ENCODE data around the gene NXPH1. TPM values are rescaled to one million over a fixed set of nuclear protein-coding genes. Genes with fewer than 3 reads are reported as not detected.

Gene NXPH1
- polyA plus RNA-seq, 1 donor from 2014 or later: not detected

GRCh38 chr7:8443576-8444467, 10.4 kb downstream of the NXPH1 start:
- Mint-ChIP-seq H3K36me3 (no peaks in the 10 kb centered on the region), H3K9me3 (peaks cover 2 to 3% (median 3%) of the 10 kb centered on the region in 3 donors), H3K4me3 (peak overlapping the region in 2 of 4 donors; percentile 19 to 83), H3K4me1 (peaks cover 4 to 7% (median 5%) of the 10 kb centered on the region in 3 donors), H3K27me3 (peaks cover 51% of the 10 kb centered on the region), H3K27ac (peak overlapping the region in 2 of 3 donors; percentile 53 to 83)

GRCh38 chr7:8444468-8444769, 11.0 kb downstream of the NXPH1 start:
- H3K27ac Mint-ChIP-seq: no peak overlapping the region
- peaks cover 2 to 3% (median 3%) of the 10 kb centered on the region in 3 donors for H3K9me3 Mint-ChIP-seq
- H3K27me3 Mint-ChIP-seq: peaks cover 51% of the 10 kb centered on the region
- no peak overlapping the region for H3K4me3 Mint-ChIP-seq
- no peaks in the 10 kb centered on the region for H3K36me3 Mint-ChIP-seq
- peaks cover 4 to 7% (median 5%) of the 10 kb centered on the region in 3 donors for H3K4me1 Mint-ChIP-seq

GRCh38 chr7:8453535-8453934, 20.1 kb downstream of the NXPH1 start:
- H3K9me3 Mint-ChIP-seq: peaks cover 0 to 5% (median 5%) of the 10 kb centered on the region in 3 donors
- H3K4me3 Mint-ChIP-seq: no peak overlapping the region
- no peak overlapping the region for H3K27ac Mint-ChIP-seq
- no peaks in the 10 kb centered on the region for H3K36me3 Mint-ChIP-seq
- no peaks in the 10 kb centered on the region for H3K4me1 Mint-ChIP-seq
- peaks cover 5% of the 10 kb centered on the region for H3K27me3 Mint-ChIP-seq

- H3K4me3 Mint-ChIP-seq: no peak overlapping the region
- H3K36me3 Mint-ChIP-seq: no peaks in the 10 kb centered on the region
- no peak overlapping the region for H3K27ac Mint-ChIP-seq
- H3K4me1 Mint-ChIP-seq: no peaks in the 10 kb centered on the region
- peaks cover 5% of the 10 kb centered on the region for H3K27me3 Mint-ChIP-seq
- H3K9me3 Mint-ChIP-seq: peaks cover 0 to 5% (median 5%) of the 10 kb centered on the region in 3 donors
These were observed 22.0 kb downstream of the NXPH1 start for GRCh38 chr7:8455426-8455825.

- peaks cover 4% of the 10 kb centered on the region for H3K27me3 Mint-ChIP-seq
- H3K9me3 Mint-ChIP-seq: peaks cover 0 to 1% (median 0%) of the 10 kb centered on the region in 3 donors
- H3K4me3 Mint-ChIP-seq: no peak overlapping the region
- H3K36me3 Mint-ChIP-seq: no peaks in the 10 kb centered on the region
- no peaks in the 10 kb centered on the region for H3K4me1 Mint-ChIP-seq
- H3K27ac Mint-ChIP-seq: no peak overlapping the region
These were observed 28.9 kb downstream of the NXPH1 start for GRCh38 chr7:8462309-8462708.

GRCh38 chr7:8465338-8465737, 31.9 kb downstream of the NXPH1 start:
- Mint-ChIP-seq H3K36me3 (no peaks in the 10 kb centered on the region), H3K4me1 (no peaks in the 10 kb centered on the region), H3K4me3 (no peak overlapping the region), H3K27ac (peak overlapping the region in 1 of 3 donors; percentile 60), H3K9me3 (peaks cover 0 to 2% (median 0%) of the 10 kb centered on the region in 3 donors), H3K27me3 (peaks cover 5% of the 10 kb centered on the region)

GRCh38 chr7:8480527-8480926, 47.1 kb downstream of the NXPH1 start:
- no peak overlapping the region for H3K27ac Mint-ChIP-seq
- no peak overlapping the region for H3K4me3 Mint-ChIP-seq
- H3K27me3 Mint-ChIP-seq: no peaks in the 10 kb centered on the region
- H3K4me1 Mint-ChIP-seq: no peaks in the 10 kb centered on the region
- H3K36me3 Mint-ChIP-seq: no peaks in the 10 kb centered on the region
- H3K9me3 Mint-ChIP-seq: peaks cover 2 to 13% (median 5%) of the 10 kb centered on the region in 3 donors

GRCh38 chr7:8481096-8481495, 47.7 kb downstream of the NXPH1 start:
- Mint-ChIP-seq H3K9me3 (peaks cover 2 to 13% (median 5%) of the 10 kb centered on the region in 3 donors), H3K36me3 (no peaks in the 10 kb centered on the region), H3K27ac (no peak overlapping the region)

GRCh38 chr7:8481752-8482446, 48.5 kb downstream of the NXPH1 start:
- no peaks in the 10 kb centered on the region for H3K36me3 Mint-ChIP-seq
- H3K27ac Mint-ChIP-seq: no peak overlapping the region
- no peaks in the 10 kb centered on the region for H3K27me3 Mint-ChIP-seq
- no peak overlapping the region for H3K4me3 Mint-ChIP-seq
- H3K9me3 Mint-ChIP-seq: peaks cover 2 to 13% (median 3%) of the 10 kb centered on the region in 3 donors
- H3K4me1 Mint-ChIP-seq: no peaks in the 10 kb centered on the region

More at GRCh38 chr7:8481096-8481495, 47.7 kb downstream of the NXPH1 start:
- Mint-ChIP-seq H3K27me3 (no peaks in the 10 kb centered on the region), H3K4me1 (no peaks in the 10 kb centered on the region), H3K4me3 (no peak overlapping the region)

- H3K27me3 Mint-ChIP-seq: no peaks in the 10 kb centered on the region
- no peaks in the 10 kb centered on the region for H3K36me3 Mint-ChIP-seq
- H3K4me3 Mint-ChIP-seq: no peak overlapping the region
- H3K27ac Mint-ChIP-seq: no peak overlapping the region
- H3K4me1 Mint-ChIP-seq: no peaks in the 10 kb centered on the region
- peaks cover 0 to 3% (median 3%) of the 10 kb centered on the region in 3 donors for H3K9me3 Mint-ChIP-seq
These were observed 57.1 kb downstream of the NXPH1 start for GRCh38 chr7:8490391-8491045.

GRCh38 chr7:8491106-8491505, 57.7 kb downstream of the NXPH1 start:
- H3K27ac Mint-ChIP-seq: no peak overlapping the region
- H3K4me3 Mint-ChIP-seq: no peak overlapping the region
- peaks cover 0 to 3% (median 3%) of the 10 kb centered on the region in 3 donors for H3K9me3 Mint-ChIP-seq
- no peaks in the 10 kb centered on the region for H3K27me3 Mint-ChIP-seq
- H3K4me1 Mint-ChIP-seq: no peaks in the 10 kb centered on the region
- no peaks in the 10 kb centered on the region for H3K36me3 Mint-ChIP-seq

- Mint-ChIP-seq H3K27me3 (no peaks in the 10 kb centered on the region), H3K36me3 (no peaks in the 10 kb centered on the region), H3K4me3 (no peak overlapping the region)
These were observed 58.4 kb downstream of the NXPH1 start for GRCh38 chr7:8491544-8492489.

GRCh38 chr7:8499128-8499527, 65.7 kb downstream of the NXPH1 start:
- Mint-ChIP-seq H3K27ac (no peak overlapping the region), H3K4me1 (no peaks in the 10 kb centered on the region), H3K27me3 (no peaks in the 10 kb centered on the region), H3K9me3 (peaks cover 1 to 12% (median 2%) of the 10 kb centered on the region in 3 donors), H3K36me3 (no peaks in the 10 kb centered on the region), H3K4me3 (no peak overlapping the region)

More at GRCh38 chr7:8491544-8492489, 58.4 kb downstream of the NXPH1 start:
- H3K9me3 Mint-ChIP-seq: peaks cover 0 to 3% (median 3%) of the 10 kb centered on the region in 3 donors
- H3K4me1 Mint-ChIP-seq: no peaks in the 10 kb centered on the region
- no peak overlapping the region for H3K27ac Mint-ChIP-seq

GRCh38 chr7:8500286-8500685, 66.9 kb downstream of the NXPH1 start:
- Mint-ChIP-seq H3K36me3 (no peaks in the 10 kb centered on the region), H3K4me1 (no peaks in the 10 kb centered on the region), H3K4me3 (no peak overlapping the region), H3K9me3 (peaks cover 0 to 12% (median 5%) of the 10 kb centered on the region in 3 donors), H3K27ac (no peak overlapping the region), H3K27me3 (no peaks in the 10 kb centered on the region)

Measured in IgD-negative memory B cell (primary cell).